ENCODE results near the gene FANCF.

FANCF gene

GRCh38 chr11:22581354-22582150, 44.1 kb downstream of the FANCF start:
- no peaks in the 10 kb centered on the region for H3K9me3 ChIP-seq (ENCODE audit: insufficient read depth, low read length, severe bottlenecking)
- H3K4me3 ChIP-seq (ENCODE audit: low read depth in 1 of 2, low read length in 2 of 2) = no peak overlapping the region
- no peaks in the 10 kb centered on the region for H3K4me1 ChIP-seq (ENCODE audit: insufficient read depth, low read length)
- H3K79me2 ChIP-seq (ENCODE audit: insufficient read depth, low read length) = no peaks in the 10 kb centered on the region
- no peak overlapping the region for H2AFZ ChIP-seq (ENCODE audit: low read depth, low read length)
- ATAC-seq (ENCODE audit: insufficient read depth, low read depth) (no peak), DNase-seq (no peak)
- H3K9ac ChIP-seq (ENCODE audit: low read depth, low read length) = no peak overlapping the region
- no peak overlapping the region for H3K27ac ChIP-seq (ENCODE audit: low read length)
- H3K27me3 ChIP-seq (ENCODE audit: insufficient read depth, low read length, poor library complexity) = no peaks in the 10 kb centered on the region
- no peaks in the 10 kb centered on the region for H3K36me3 ChIP-seq (ENCODE audit: insufficient read depth, low read length)
- no peak for TF ChIP-seq EZH2 (IDR thresholded peaks at IDR 0.05; ENCODE audit: borderline replicate concordance, low read depth, low read length, severe bottlenecking)
- no peak for TF ChIP-seq CTCF (IDR thresholded peaks at IDR 0.05; ENCODE audit: borderline replicate concordance, extremely low read depth, low read length, poor library complexity, severe bottlenecking)
- no peaks in the 10 kb centered on the region for H4K20me1 ChIP-seq (ENCODE audit: insufficient read depth, low read length)
- H3K4me2 ChIP-seq (ENCODE audit: insufficient read depth, low read length) = no peak overlapping the region

GRCh38 chr11:22577854-22578253, 47.8 kb downstream of the FANCF start:
- DNase-seq (no peak), ATAC-seq (ENCODE audit: insufficient read depth, low read depth) (no peak)
- Histone ChIP-seq H2AFZ (ENCODE audit: low read depth, low read length) (no peak overlapping the region), H3K27ac (ENCODE audit: low read length) (no peak overlapping the region), H3K79me2 (ENCODE audit: insufficient read depth, low read length) (no peaks in the 10 kb centered on the region), H3K9ac (ENCODE audit: low read depth, low read length) (no peak overlapping the region), H3K27me3 (ENCODE audit: insufficient read depth, low read length, poor library complexity) (no peaks in the 10 kb centered on the region), H3K4me1 (ENCODE audit: insufficient read depth, low read length) (no peaks in the 10 kb centered on the region), H4K20me1 (ENCODE audit: insufficient read depth, low read length) (no peaks in the 10 kb centered on the region), H3K4me2 (ENCODE audit: insufficient read depth, low read length) (no peak overlapping the region), H3K9me3 (ENCODE audit: insufficient read depth, low read length, severe bottlenecking) (no peaks in the 10 kb centered on the region), H3K36me3 (ENCODE audit: insufficient read depth, low read length) (no peaks in the 10 kb centered on the region), H3K4me3 (ENCODE audit: low read depth in 1 of 2, low read length in 2 of 2) (no peak overlapping the region)
- TF ChIP-seq EZH2 (IDR thresholded peaks at IDR 0.05; ENCODE audit: borderline replicate concordance, low read depth, low read length, severe bottlenecking) = no peak
- TF ChIP-seq CTCF (IDR thresholded peaks at IDR 0.05; ENCODE audit: borderline replicate concordance, extremely low read depth, low read length, poor library complexity, severe bottlenecking) = no peak
